GM12892 (cell line): ENCODE measurements around the gene FHAD1.

ENCODE experiments used
- POLR2A ChIP-seq: IDR thresholded peaks from 2 replicates; pipeline ENCODE4 v1.6.1; 2011; ENCODE audit warnings: low read depth, low read length, control low read depth
- POLR2AphosphoS5 ChIP-seq: IDR thresholded peaks from 2 replicates; pipeline ENCODE4 v1.6.1; 2011; ENCODE audit warnings: low read depth, low read length, control low read depth
- TAF1 ChIP-seq: IDR thresholded peaks from 2 replicates; pipeline ENCODE4 v1.6.1; 2011; ENCODE audit warnings: low read depth, mild to moderate bottlenecking, control low read depth, low read length, borderline replicate concordance

GRCh38 chr1:15408890-15409387 lies 161.9 kb downstream of the FHAD1 start:
- TF ChIP-seq POLR2A (no peak), TAF1 (no peak), POLR2AphosphoS5 (no peak)
